GM19328 (cell line): ENCODE results near the gene FAM89A.
"Not testable (repeated sequence)": the region's sequence is repeated elsewhere in the genome, so short reads cannot be mapped to it uniquely, and the experiment has no call there.

Source experiments
- ATAC-seq: cut with Tn5 transposase; IDR thresholded peaks from one replicate; pipeline ENCODE4 v1.9.1; 2021; ENCODE audit warnings: mild to moderate bottlenecking, moderate library complexity; ENCODE audit not compliant: unreplicated experiment

Gene FAM89A

GRCh38 chr1:231058416-231059109 lies 18.5 kb upstream of the FAM89A start:
- ATAC-seq, result no peak

GRCh38 chr1:231057410-231057809 lies 17.4 kb upstream of the FAM89A start:
- ATAC-seq, result no peak

- ATAC-seq, result no peak
Observed at GRCh38 chr1:231055271-231055670, 15.2 kb upstream of the FAM89A start.

- no peak for ATAC-seq
Observed at GRCh38 chr1:231053493-231054162, 13.6 kb upstream of the FAM89A start.

GRCh38 chr1:231052777-231053176 lies 12.7 kb upstream of the FAM89A start:
- no peak for ATAC-seq

GRCh38 chr1:231050932-231051331 lies 10.9 kb upstream of the FAM89A start:
- ATAC-seq, result not testable (repeated sequence)

GRCh38 chr1:231050395-231050794 lies 10.3 kb upstream of the FAM89A start:
- no peak for ATAC-seq

GRCh38 chr1:231049121-231049979 lies 9.3 kb upstream of the FAM89A start:
- ATAC-seq, result no peak

GRCh38 chr1:231048419-231048818 lies 8.4 kb upstream of the FAM89A start:
- not testable (repeated sequence) for ATAC-seq

- not testable (repeated sequence) for ATAC-seq
Observed at GRCh38 chr1:231047529-231047928, 7.5 kb upstream of the FAM89A start.

- ATAC-seq, result no peak
Observed at GRCh38 chr1:231046730-231047395, 6.8 kb upstream of the FAM89A start.

- not testable (repeated sequence) for ATAC-seq
Observed at GRCh38 chr1:231045921-231046729, 6.1 kb upstream of the FAM89A start.

GRCh38 chr1:231045286-231045685 lies 5.2 kb upstream of the FAM89A start:
- no peak for ATAC-seq

- no peak for ATAC-seq
Observed at GRCh38 chr1:231044588-231044987, 4.5 kb upstream of the FAM89A start.

- ATAC-seq, result no peak
Observed at GRCh38 chr1:231041719-231042261, 1.7 kb upstream of the FAM89A start.

GRCh38 chr1:231040800-231041718 lies 1.0 kb upstream of the FAM89A start:
- no peak for ATAC-seq

GRCh38 chr1:231039161-231040018 lies 664 bp downstream of the FAM89A start:
- ATAC-seq, result peak; percentile 32
